Measurements from ENCODE around the gene C16orf90. TPM values are rescaled to one million over a fixed set of nuclear protein-coding genes. Genes with fewer than 3 reads are reported as not detected.
"Not testable (repeated sequence)": the region's sequence is repeated elsewhere in the genome, so short reads cannot be mapped to it uniquely, and the experiment has no call there.

Gene C16orf90
- total and polyA plus RNA-seq, 2 experiments from 2014 or later: not detected

DNA sequence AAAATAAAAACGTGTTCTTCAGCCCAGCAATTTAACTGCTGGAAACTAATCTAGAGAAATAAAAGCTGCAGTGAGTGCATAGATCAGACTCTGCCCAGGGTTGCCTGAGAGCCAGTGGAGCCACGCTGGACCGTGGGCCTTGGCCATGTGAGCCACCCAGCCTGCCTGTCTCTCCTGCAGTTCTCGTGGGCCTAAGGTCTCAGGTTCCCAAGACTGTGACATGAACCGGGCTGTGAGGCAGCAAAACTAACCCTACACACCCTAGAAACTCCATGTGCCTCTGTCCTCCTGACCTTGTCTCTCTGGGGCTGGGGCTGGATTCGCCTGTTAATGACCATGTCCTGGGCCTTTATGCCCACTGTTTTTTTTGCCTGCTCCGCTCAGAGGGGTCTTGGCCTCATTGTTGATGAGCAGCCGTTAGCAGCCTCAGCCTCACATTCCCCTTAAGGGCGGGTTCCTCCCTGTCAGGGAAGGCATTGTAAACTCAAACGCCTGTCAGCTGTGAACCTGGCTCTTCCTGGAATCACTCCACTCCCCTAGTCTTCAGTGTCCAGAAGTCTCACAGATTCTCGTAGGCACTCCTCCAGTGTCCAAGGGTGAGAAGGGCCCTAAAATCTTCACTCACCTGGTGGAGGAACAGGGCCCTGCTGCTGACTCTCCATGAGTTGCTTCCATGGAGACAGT is 16.9 kb downstream of the C16orf90 start:
- Histone ChIP-seq H3K36me3 (ENCODE audit: low read depth) (peaks cover 10% of the 10 kb centered on the region; the same call in 1 of the 2 replicates), H3K9me3 (ENCODE audit: low read depth) (no peaks in the 10 kb centered on the region), H3K4me1 (ENCODE audit: insufficient read depth) (peaks cover 3% of the 10 kb centered on the region), H3K9me2 (ENCODE audit: insufficient read depth) (no peaks in the 10 kb centered on the region), H3K27ac (no peak overlapping the region), H3K9ac (no peak overlapping the region), H2AFZ (no peak overlapping the region), H3K27me3 (replicated peaks; ENCODE audit: insufficient read depth) (no peaks in the 10 kb centered on the region), H4K20me1 (ENCODE audit: insufficient read depth) (no peaks in the 10 kb centered on the region; the same call in 1 of the 2 replicates), H3K4me3 (no peak overlapping the region), H3K79me2 (ENCODE audit: insufficient read depth) (peaks cover 89% of the 10 kb centered on the region), H3K4me2 (ENCODE audit: unreplicated experiment) (no peak overlapping the region), H3F3A (ENCODE audit: insufficient read depth) (peaks cover 4% of the 10 kb centered on the region; the same call in 1 of the 2 replicates)
- 88 to 91% methylated on average over 11 of the region's 11 CpGs for WGBS, 2 experiments (ENCODE audit: low coverage in 1 of 2, low lambda C conversion rate in 2 of 2, missing lambda C conversion rate in 2 of 2)
- in situ Hi-C loops (cut with MboI): no loop called here
- DNase-seq: no peak
- TF ChIP-seq EZH2phosphoT487 (IDR thresholded peaks at IDR 0.05; ENCODE audit: insufficient read depth, low read depth) (no peak), EZH2 (IDR thresholded peaks at IDR 0.05; ENCODE audit: insufficient read depth, poor library complexity, severe bottlenecking) (no peak)

DNA sequence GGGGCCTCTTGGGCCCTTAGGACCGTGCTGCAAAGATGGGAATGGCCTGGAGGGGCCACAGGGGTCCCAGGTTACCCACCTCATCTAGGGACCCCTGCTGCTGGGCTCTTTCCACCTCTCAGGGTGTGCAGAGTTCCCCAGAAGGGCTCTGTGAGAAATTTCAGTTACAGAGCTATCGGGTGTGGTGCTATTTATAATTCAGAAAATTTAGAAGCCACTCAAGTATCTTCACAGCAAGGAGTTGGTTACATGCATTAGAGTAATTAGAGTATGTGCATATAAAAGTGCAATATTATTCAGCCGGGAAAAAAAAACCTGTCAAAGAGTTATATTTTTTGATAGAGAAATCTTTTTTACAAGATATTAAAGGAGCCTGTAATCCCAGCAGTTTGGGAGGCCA is 18.9 kb downstream of the C16orf90 start:
- Histone ChIP-seq H3K9me3 (ENCODE audit: low read depth) (no peaks in the 10 kb centered on the region), H3K9ac (no peak overlapping the region), H3F3A (ENCODE audit: insufficient read depth) (peaks cover 17% of the 10 kb centered on the region; the same call in 1 of the 2 replicates), H3K4me3 (no peak overlapping the region), H4K20me1 (ENCODE audit: insufficient read depth) (no peaks in the 10 kb centered on the region; the same call in 1 of the 2 replicates), H3K27ac (no peak overlapping the region), H2AFZ (no peak overlapping the region), H3K4me1 (ENCODE audit: insufficient read depth) (peaks cover 16% of the 10 kb centered on the region), H3K79me2 (ENCODE audit: insufficient read depth) (peaks cover 100% of the 10 kb centered on the region), H3K4me2 (ENCODE audit: unreplicated experiment) (no peak overlapping the region), H3K36me3 (ENCODE audit: low read depth) (no peaks in the 10 kb centered on the region), H3K9me2 (ENCODE audit: insufficient read depth) (no peaks in the 10 kb centered on the region), H3K27me3 (replicated peaks; ENCODE audit: insufficient read depth) (no peaks in the 10 kb centered on the region)
- 96 to 98% methylated on average over 3 of the region's 3 CpGs for WGBS, 2 experiments (ENCODE audit: low coverage in 1 of 2, low lambda C conversion rate in 2 of 2, missing lambda C conversion rate in 2 of 2)
- no peak for DNase-seq
- TF ChIP-seq EZH2 (IDR thresholded peaks at IDR 0.05; ENCODE audit: insufficient read depth, poor library complexity, severe bottlenecking): no peak
- no peak for TF ChIP-seq EZH2phosphoT487 (IDR thresholded peaks at IDR 0.05; ENCODE audit: insufficient read depth, low read depth)
- in situ Hi-C loops (cut with MboI): no loop called here

DNA sequence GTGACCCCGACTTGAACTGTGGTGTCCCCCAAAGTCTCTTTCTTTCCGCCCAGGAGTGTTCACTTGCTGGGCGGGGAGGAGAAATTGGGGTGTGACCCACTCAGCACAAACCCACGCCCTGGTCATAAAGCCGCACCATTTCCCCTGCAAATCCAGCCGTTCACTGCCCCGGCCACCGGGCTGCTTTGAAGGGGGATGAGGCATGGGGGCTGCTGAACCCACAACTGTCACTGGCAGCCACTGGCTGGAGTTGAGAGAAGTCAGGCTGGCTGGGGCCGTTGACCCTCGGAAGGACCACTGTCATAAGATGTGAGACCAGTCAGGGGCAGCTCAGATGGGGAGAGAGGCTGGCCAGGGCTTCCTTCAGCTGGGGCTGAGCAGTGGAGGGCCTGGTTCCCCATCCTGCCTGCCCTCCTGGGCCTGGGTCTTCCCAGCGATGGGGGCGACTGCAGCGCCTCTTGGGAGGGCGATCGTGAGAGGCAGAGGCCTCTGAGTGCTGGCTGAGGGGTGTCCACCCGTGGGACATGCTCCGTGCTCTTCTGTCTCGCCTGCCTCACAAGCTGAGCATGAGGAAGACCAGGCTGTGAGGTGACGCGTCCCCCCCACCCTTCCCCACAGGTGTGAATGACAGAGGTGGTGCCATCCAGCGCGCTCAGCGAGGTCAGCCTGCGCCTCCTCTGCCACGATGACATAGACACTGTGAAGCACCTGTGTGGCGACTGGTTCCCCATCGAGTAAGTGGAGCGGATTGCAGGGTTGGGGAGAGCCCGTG is 19.5 kb downstream of the C16orf90 start:
- DNase-seq: no peak
- Histone ChIP-seq H3K4me2 (ENCODE audit: unreplicated experiment) (no peak overlapping the region), H4K20me1 (ENCODE audit: insufficient read depth) (no peaks in the 10 kb centered on the region; the same call in 1 of the 2 replicates), H3K79me2 (ENCODE audit: insufficient read depth) (peaks cover 100% of the 10 kb centered on the region), H3K4me3 (no peak overlapping the region), H2AFZ (no peak overlapping the region), H3K27ac (no peak overlapping the region), H3K9ac (no peak overlapping the region), H3K9me2 (ENCODE audit: insufficient read depth) (no peaks in the 10 kb centered on the region), H3K27me3 (replicated peaks; ENCODE audit: insufficient read depth) (no peaks in the 10 kb centered on the region), H3K36me3 (ENCODE audit: low read depth) (no peaks in the 10 kb centered on the region), H3K4me1 (ENCODE audit: insufficient read depth) (peaks cover 16% of the 10 kb centered on the region), H3F3A (ENCODE audit: insufficient read depth) (peaks cover 17% of the 10 kb centered on the region; the same call in 1 of the 2 replicates), H3K9me3 (ENCODE audit: low read depth) (no peaks in the 10 kb centered on the region)
- 95 to 97% methylated on average over 21 to 26 of the region's 29 CpGs for WGBS, 2 experiments (ENCODE audit: low coverage in 1 of 2, low lambda C conversion rate in 2 of 2, missing lambda C conversion rate in 2 of 2)
- TF ChIP-seq EZH2phosphoT487 (IDR thresholded peaks at IDR 0.05; ENCODE audit: insufficient read depth, low read depth): no peak
- no peak for TF ChIP-seq EZH2 (IDR thresholded peaks at IDR 0.05; ENCODE audit: insufficient read depth, poor library complexity, severe bottlenecking)
- in situ Hi-C loops (cut with MboI): no loop called here

DNA sequence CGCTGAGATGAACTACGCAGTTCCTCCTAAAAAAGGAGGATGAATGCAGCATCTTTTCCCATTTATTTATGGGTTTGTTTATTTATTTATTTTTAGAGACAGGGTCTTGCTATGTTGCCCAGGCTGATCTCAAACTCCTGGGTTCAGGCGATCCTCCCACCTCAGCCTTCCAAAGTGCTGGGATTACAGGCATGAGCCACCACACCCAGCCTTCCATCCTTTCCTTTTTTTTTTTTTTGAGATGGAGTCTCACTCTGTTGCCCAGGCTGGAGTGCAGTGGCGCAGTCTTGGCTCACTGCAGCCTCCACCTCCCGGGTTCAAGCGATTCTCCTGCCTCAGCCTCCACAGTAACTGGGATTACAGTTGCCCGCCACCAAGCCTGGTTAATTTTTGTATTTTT is 20.4 kb downstream of the C16orf90 start:
- in situ Hi-C loops (cut with MboI); H3K9ac ChIP-seq; H3K9me2 ChIP-seq (ENCODE audit: insufficient read depth); H3K27me3 ChIP-seq (replicated peaks; ENCODE audit: insufficient read depth); H3K4me2 ChIP-seq (ENCODE audit: unreplicated experiment); DNase-seq; H3K4me3 ChIP-seq; H2AFZ ChIP-seq; H3K9me3 ChIP-seq (ENCODE audit: low read depth); H3K27ac ChIP-seq; H4K20me1 ChIP-seq (ENCODE audit: insufficient read depth); H3K36me3 ChIP-seq (ENCODE audit: low read depth): not testable (repeated sequence)
- 96 to 97% methylated on average over 7 of the region's 7 CpGs for WGBS, 2 experiments (ENCODE audit: low coverage in 1 of 2, low lambda C conversion rate in 2 of 2, missing lambda C conversion rate in 2 of 2)
- Histone ChIP-seq H3F3A (ENCODE audit: insufficient read depth) (peaks cover 17% of the 10 kb centered on the region; the same call in 1 of the 2 replicates), H3K79me2 (ENCODE audit: insufficient read depth) (peaks cover 100% of the 10 kb centered on the region), H3K4me1 (ENCODE audit: insufficient read depth) (peaks cover 16% of the 10 kb centered on the region)

Measured in GM23248 (cell line).